ENCODE results near the gene NDUFS5.

Gene NDUFS5

GRCh38 chr1:39021426-39021825 is 4.7 kb upstream of the NDUFS5 start:
- no peak overlapping the region for H3K4me3 ChIP-seq (ENCODE audit: low read depth, low read length)
- no peak for DNase-seq (ENCODE audit: low read depth)
- TF ChIP-seq CTCF (IDR thresholded peaks at IDR 0.05; ENCODE audit: low read depth, low read length, missing control alignments): no peak

- DNase-seq (ENCODE audit: low read depth): no peak
- no peak for TF ChIP-seq CTCF (IDR thresholded peaks at IDR 0.05; ENCODE audit: low read depth, low read length, missing control alignments)
- no peak overlapping the region for H3K4me3 ChIP-seq (ENCODE audit: low read depth, low read length)
Observed at GRCh38 chr1:39023140-39023539, 3.0 kb upstream of the NDUFS5 start.

- no peak for TF ChIP-seq CTCF (IDR thresholded peaks at IDR 0.05; ENCODE audit: low read depth, low read length, missing control alignments)
- H3K4me3 ChIP-seq (ENCODE audit: low read depth, low read length): peak overlapping the region; percentile 71
- no peak for DNase-seq (ENCODE audit: low read depth)
Observed at GRCh38 chr1:39026866-39027507, 837 bp downstream of the NDUFS5 start.

GRCh38 chr1:39034114-39034654 is 8.0 kb downstream of the NDUFS5 start:
- DNase-seq (ENCODE audit: low read depth): no peak
- TF ChIP-seq CTCF (IDR thresholded peaks at IDR 0.05; ENCODE audit: low read depth, low read length, missing control alignments): no peak
- H3K4me3 ChIP-seq (ENCODE audit: low read depth, low read length): no peak overlapping the region

GRCh38 chr1:39036678-39037077 is 10.5 kb downstream of the NDUFS5 start:
- DNase-seq (ENCODE audit: low read depth): no peak
- H3K4me3 ChIP-seq (ENCODE audit: low read depth, low read length): no peak overlapping the region
- TF ChIP-seq CTCF (IDR thresholded peaks at IDR 0.05; ENCODE audit: low read depth, low read length, missing control alignments): no peak

- TF ChIP-seq CTCF (IDR thresholded peaks at IDR 0.05; ENCODE audit: low read depth, low read length, missing control alignments): no peak
- H3K4me3 ChIP-seq (ENCODE audit: low read depth, low read length): no peak overlapping the region
- no peak for DNase-seq (ENCODE audit: low read depth)
Observed at GRCh38 chr1:39043513-39043912, 17.4 kb downstream of the NDUFS5 start.

GRCh38 chr1:39044762-39045161 is 18.6 kb downstream of the NDUFS5 start:
- no peak for DNase-seq (ENCODE audit: low read depth)

More at GRCh38 chr1:39044762-39045161, 18.6 kb downstream of the NDUFS5 start:
- H3K4me3 ChIP-seq (ENCODE audit: low read depth, low read length): no peak overlapping the region
- no peak for TF ChIP-seq CTCF (IDR thresholded peaks at IDR 0.05; ENCODE audit: low read depth, low read length, missing control alignments)
